ENCODE data around the gene ZC3H8.

The ZC3H8 gene

GRCh38 chr2:112194482-112194881 is 60.4 kb downstream of the ZC3H8 start:
- DNase-seq, result no peak

GRCh38 chr2:112194028-112194427 is 60.8 kb downstream of the ZC3H8 start:
- no peak for DNase-seq

- DNase-seq, result no peak
Measured at GRCh38 chr2:112189001-112189556, 65.8 kb downstream of the ZC3H8 start.

- no peak for DNase-seq
Measured at GRCh38 chr2:112187805-112188596, 66.8 kb downstream of the ZC3H8 start.

- no peak for DNase-seq
Measured at GRCh38 chr2:112187046-112187715, 67.7 kb downstream of the ZC3H8 start.

- no peak for DNase-seq
Measured at GRCh38 chr2:112185131-112185530, 69.7 kb downstream of the ZC3H8 start.

- DNase-seq, result no peak
Measured at GRCh38 chr2:112184121-112184520, 70.7 kb downstream of the ZC3H8 start.

- DNase-seq, result no peak
Measured at GRCh38 chr2:112183327-112184025, 71.4 kb downstream of the ZC3H8 start.

- peak; percentile 91 for DNase-seq
Measured at GRCh38 chr2:112182581-112183034, 72.2 kb downstream of the ZC3H8 start.

- peak; percentile 81 for DNase-seq
Measured at GRCh38 chr2:112181571-112182290, 73.1 kb downstream of the ZC3H8 start.

GRCh38 chr2:112175958-112176573 is 78.8 kb downstream of the ZC3H8 start:
- no peak for DNase-seq

GRCh38 chr2:112175333-112175732 is 79.5 kb downstream of the ZC3H8 start:
- no peak for DNase-seq

- DNase-seq, result no peak
Measured at GRCh38 chr2:112174383-112174782, 80.5 kb downstream of the ZC3H8 start.

- DNase-seq, result no peak
Measured at GRCh38 chr2:112173646-112174319, 81.1 kb downstream of the ZC3H8 start.

- no peak for DNase-seq
Measured at GRCh38 chr2:112170495-112170894, 84.3 kb downstream of the ZC3H8 start.

- peak; percentile 51 for DNase-seq
Measured at GRCh38 chr2:112168422-112169124, 86.3 kb downstream of the ZC3H8 start.

GRCh38 chr2:112166806-112167499 is 87.9 kb downstream of the ZC3H8 start:
- no peak for DNase-seq

GRCh38 chr2:112165296-112165695 is 89.5 kb downstream of the ZC3H8 start:
- DNase-seq, result no peak

GRCh38 chr2:112164876-112165275 is 90.0 kb downstream of the ZC3H8 start:
- no peak for DNase-seq

- DNase-seq, result no peak
Measured at GRCh38 chr2:112163541-112163981, 91.3 kb downstream of the ZC3H8 start.
